Rectal smooth muscle tissue (tissue), 1 donor: ENCODE data around the gene HOXC4.

ENCODE experiments used
- H3K27ac ChIP-seq: one replicate; pipeline ENCODE4 v1.7.0; 2013; ENCODE audit warnings: low read depth, low read length, inconsistent platforms
- H3K27me3 ChIP-seq: one replicate; pipeline ENCODE4 v1.7.0; 2013; ENCODE audit warnings: low read length; ENCODE audit not compliant: control insufficient read depth, insufficient read depth
- H3K36me3 ChIP-seq: one replicate; pipeline ENCODE4 v1.7.0; 2013; ENCODE audit warnings: low read length; ENCODE audit not compliant: control insufficient read depth, insufficient read depth
- H3K4me1 ChIP-seq: one replicate; pipeline ENCODE4 v1.7.0; 2013; ENCODE audit warnings: low read length; ENCODE audit not compliant: control insufficient read depth, insufficient read depth
- H3K4me3 ChIP-seq: one replicate; pipeline ENCODE4 v1.7.0; 2013; ENCODE audit warnings: low read length
- H3K9ac ChIP-seq: one replicate; pipeline ENCODE4 v1.7.0; 2013; ENCODE audit warnings: low read length

The HOXC4 gene

GRCh38 chr12:54053751-54054741 lies at the start of gene HOXC4:
Gene HOXC4, plus strand, starts transcription at chr12:54053835. Its CDS starts 88 bp downstream, at chr12:54053923.
- Histone ChIP-seq H3K9ac (no peak within 1 kb of the TSS), H3K36me3 (no peaks in the 10 kb centered on the region), H3K27me3 (peaks cover 29% of the 10 kb centered on the region), H3K4me3 (peak within 1 kb of the TSS; percentile 68), H3K27ac (peak within 1 kb of the TSS; percentile 37), H3K4me1 (peaks cover 6% of the 10 kb centered on the region)

- Histone ChIP-seq H3K9ac (no peak overlapping the region), H3K4me1 (peaks cover under 1% of the 10 kb centered on the region)
Measured at GRCh38 chr12:54004063-54004840, 49.4 kb upstream of the HOXC4 start.

DNA sequence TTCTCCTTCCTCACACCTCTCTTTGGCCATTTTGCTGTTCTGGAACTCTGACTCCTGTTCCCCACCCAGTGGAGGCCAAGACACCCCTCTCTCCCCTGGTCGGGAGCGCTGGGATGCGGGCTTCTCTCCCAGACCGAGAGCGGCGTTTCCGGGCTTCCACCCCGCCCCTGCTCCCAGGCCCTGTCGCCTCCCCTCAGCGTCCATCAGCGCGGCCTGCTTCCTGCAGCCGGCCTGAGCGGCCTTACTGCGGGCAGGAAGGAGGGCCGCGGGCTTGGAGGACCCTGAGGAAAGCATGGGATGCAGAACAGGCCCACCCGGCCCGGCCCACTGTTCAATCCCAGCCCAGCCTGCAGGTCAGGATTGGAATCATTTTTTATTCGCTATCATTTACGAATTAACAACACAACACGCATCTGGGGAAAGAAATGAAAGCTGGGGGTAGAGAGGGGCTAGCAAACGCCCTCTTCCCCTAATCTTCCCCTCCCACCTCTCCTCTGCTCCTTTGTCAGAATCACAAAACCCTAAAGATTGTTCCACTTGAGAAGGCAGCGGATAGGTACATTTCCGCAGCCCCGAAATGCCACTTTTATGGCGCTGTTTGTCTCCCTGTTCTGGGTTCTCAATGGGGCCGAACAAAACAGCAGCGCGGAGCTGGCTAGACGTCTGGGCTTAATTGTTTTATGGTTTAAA lies 48.6 kb upstream of the HOXC4 start:
- Histone ChIP-seq H3K36me3 (no peaks in the 10 kb centered on the region), H3K27me3 (peaks cover 74% of the 10 kb centered on the region), H3K4me1 (peaks cover 3% of the 10 kb centered on the region), H3K27ac (no peak overlapping the region), H3K9ac (no peak overlapping the region), H3K4me3 (no peak overlapping the region)

More at GRCh38 chr12:54004063-54004840, 49.4 kb upstream of the HOXC4 start:
- Histone ChIP-seq H3K27me3 (peaks cover 71% of the 10 kb centered on the region), H3K36me3 (no peaks in the 10 kb centered on the region), H3K4me3 (no peak overlapping the region), H3K27ac (no peak overlapping the region)

DNA sequence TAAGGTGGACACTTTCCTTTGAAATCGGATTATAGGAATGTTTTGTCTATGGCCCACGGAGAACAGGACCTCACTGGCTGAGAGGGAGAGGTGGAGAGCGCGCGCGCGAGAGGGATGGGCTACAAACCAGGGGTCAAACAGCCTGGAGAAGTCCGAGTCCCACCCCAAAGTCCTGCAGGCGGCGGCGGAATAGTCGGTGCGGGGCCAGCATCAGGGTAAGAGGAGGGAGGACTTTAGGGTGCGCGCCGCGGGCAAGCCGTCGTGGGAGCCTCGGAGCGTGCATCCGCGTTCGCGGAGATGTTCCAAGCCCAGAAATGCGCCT lies 48.1 kb upstream of the HOXC4 start:
- peaks cover 75% of the 10 kb centered on the region for H3K27me3 ChIP-seq
- H3K4me3 ChIP-seq = no peak overlapping the region
- H3K9ac ChIP-seq = no peak overlapping the region
- no peaks in the 10 kb centered on the region for H3K36me3 ChIP-seq
- H3K27ac ChIP-seq = no peak overlapping the region
- H3K4me1 ChIP-seq = peaks cover 3% of the 10 kb centered on the region

DNA sequence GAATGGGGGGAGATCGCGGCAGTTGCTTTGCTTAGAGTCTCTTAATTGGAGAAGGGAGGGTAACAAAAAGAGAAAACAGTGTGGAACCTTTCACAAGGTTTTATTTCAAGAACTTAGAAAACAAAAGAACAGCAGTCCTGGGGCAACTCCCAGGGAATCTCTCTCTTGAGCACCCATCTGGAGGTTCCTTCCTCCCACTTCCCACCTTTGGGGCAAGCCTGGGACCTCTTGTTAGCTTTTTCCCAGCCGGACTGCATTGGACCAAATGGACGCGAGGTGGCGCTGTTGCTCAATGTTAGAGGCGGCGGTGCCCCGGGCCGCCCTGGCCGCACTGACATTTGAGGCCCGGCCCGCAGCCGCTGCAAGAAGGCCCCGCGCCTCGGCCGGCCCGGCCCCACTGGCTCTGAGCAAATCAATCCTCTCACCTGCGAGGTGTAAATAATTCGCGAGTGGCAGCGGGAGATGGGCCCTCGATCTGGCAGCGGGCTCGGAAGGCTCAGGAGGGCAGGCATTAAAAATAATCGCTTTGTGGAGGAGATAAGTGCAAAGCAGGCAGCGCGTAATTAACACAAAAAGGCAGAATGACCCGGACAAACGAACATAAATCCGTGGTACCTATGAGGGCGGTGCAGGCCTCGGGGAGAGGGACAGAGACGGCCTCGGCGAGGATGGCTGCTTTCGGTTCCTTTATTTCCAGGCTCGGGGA lies 47.6 kb upstream of the HOXC4 start:
- Histone ChIP-seq H3K4me1 (peaks cover 3% of the 10 kb centered on the region), H3K27me3 (peaks cover 75% of the 10 kb centered on the region), H3K27ac (no peak overlapping the region), H3K9ac (no peak overlapping the region), H3K4me3 (peak overlapping the region; percentile 39), H3K36me3 (no peaks in the 10 kb centered on the region)

DNA sequence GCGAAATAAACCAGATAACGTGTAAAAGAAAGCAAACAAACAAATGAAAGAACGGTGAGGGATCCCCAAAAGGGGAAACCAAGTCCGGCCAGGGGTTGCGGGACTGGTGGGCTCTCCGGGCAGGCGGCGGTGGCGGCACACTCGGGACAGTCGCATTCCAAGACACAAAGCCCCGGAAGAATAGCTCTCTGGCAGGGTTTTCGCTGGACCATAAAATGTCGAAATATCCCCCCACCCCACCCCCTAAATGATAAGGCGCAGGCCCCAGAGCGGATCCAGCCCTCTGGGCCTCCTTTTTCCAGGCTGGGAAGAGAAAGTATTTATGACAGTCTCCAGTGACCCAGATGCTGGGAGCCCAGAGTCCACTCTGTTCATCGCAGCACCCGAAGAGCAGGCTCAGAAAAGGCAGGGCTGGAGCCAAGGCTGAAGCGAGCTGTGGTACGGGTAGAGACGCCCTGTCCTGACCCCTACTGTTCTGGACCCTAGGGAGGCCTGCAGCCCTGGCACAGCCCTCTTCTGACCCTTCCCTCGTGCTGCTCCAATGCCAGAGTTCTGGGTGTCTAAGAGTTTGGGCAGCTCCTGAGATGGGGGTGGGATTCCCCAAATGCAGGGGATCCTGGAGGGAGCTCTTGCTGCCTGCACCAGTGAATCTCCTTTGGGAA lies 46.9 kb upstream of the HOXC4 start:
- peaks cover 72% of the 10 kb centered on the region for H3K27me3 ChIP-seq
- no peak overlapping the region for H3K27ac ChIP-seq
- H3K9ac ChIP-seq = no peak overlapping the region
- H3K4me1 ChIP-seq = peaks cover 3% of the 10 kb centered on the region
- H3K36me3 ChIP-seq = no peaks in the 10 kb centered on the region
- H3K4me3 ChIP-seq = peak overlapping the region; percentile 39

DNA sequence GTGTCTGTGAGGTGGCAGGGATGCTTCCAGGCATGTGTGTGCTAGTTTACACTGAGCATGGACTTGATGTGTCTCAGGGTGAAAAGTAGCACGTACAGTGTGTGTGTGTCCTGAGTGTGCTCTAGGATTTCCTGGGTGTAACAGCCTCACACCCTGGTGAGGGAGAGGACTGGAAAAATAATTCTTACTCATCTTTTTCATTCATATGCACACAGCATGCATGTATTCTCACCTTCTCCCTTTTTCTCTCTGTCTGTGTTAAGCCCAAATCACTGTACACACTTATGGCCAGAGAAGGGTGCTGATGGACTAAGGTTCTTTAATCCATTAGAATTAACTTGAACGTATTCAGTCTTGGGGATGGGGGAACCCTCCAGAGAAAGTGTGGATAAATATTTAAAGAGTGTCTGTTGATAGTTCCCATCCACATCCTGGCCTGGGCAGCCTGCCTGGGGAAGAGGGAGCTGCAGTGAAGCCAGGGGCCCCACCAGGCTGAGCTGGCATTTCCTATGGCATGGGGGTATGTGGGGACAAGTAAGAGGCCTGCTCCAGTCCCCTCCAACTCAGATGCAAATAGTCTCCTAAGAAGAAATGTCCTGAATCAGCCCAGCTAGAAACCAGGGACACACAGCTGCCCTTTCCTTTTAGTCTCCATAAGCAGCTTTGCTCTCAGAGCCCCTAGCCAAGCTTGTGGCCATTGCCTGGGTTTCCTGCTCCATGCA lies 45.9 kb upstream of the HOXC4 start:
- Histone ChIP-seq H3K4me3 (no peak overlapping the region), H3K36me3 (no peaks in the 10 kb centered on the region), H3K9ac (no peak overlapping the region), H3K27ac (no peak overlapping the region), H3K4me1 (peaks cover 3% of the 10 kb centered on the region), H3K27me3 (peaks cover 66% of the 10 kb centered on the region)

DNA sequence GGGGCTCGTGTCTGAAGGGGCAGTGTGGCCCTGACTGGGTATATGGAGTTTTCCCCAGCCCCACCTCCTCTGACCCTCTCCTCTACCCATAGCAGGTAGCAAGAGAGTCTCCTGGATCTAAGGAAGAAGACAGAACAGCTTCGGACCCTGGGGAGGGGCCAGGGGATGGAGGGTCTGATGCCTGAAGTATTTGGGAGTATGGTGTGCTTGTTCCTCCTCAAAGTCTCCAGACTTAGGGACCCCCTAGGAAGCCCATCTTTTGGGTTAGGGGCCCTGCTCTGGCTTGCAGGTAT lies 45.4 kb upstream of the HOXC4 start:
- Histone ChIP-seq H3K27me3 (peaks cover 67% of the 10 kb centered on the region), H3K4me1 (peaks cover 3% of the 10 kb centered on the region), H3K4me3 (no peak overlapping the region), H3K9ac (no peak overlapping the region), H3K27ac (no peak overlapping the region), H3K36me3 (no peaks in the 10 kb centered on the region)

GRCh38 chr12:54009171-54010052 lies 44.2 kb upstream of the HOXC4 start:
- Histone ChIP-seq H3K27me3 (peaks cover 75% of the 10 kb centered on the region), H3K27ac (no peak overlapping the region), H3K4me3 (no peak overlapping the region), H3K4me1 (peaks cover 3% of the 10 kb centered on the region), H3K9ac (no peak overlapping the region), H3K36me3 (no peaks in the 10 kb centered on the region)

DNA sequence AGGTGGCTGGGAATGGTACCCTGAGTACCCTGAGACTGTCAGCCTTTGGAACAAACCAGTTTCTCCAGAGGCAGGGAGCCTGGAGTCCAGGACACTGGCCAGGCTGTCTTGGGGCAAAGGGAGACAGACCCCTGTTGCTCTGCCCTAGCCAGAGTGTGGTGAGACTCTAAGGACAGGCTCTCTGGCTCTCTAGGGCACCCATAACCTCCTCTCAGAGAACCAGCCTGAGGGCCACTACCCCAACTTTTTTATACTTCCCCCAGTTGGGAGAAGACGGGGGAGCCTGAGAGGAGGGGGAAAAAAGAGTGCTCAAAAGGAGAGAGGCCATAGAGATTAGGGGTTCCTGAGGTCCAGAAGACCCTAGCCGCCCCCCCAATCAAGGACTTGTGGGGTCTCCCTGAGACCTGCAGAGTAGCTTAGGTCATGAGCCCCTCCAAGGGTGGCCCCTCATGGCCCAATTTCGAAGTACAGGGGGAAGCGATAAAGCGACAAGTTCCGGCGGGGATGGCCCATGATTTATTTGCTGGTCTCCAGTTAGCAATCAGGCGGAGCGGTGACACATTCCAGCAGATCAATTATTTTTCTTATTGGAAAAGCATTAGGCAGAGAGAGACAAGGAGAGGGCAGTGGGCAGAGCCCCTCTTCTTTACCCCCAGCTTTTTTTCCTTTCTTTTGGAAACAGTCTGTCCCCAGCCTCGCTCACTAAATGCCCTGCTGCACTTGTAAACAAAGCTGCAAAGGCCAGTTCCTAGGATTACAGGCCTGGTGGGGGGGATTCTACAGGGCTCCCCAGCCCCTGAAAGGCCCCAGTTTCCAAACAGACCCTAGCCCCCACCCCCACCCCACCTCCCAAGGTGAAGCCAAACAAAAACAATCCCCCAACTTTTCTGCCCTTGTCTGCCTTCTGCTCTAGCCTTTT lies 43.3 kb upstream of the HOXC4 start:
- Histone ChIP-seq H3K27me3 (peaks cover 74% of the 10 kb centered on the region), H3K36me3 (no peaks in the 10 kb centered on the region), H3K4me1 (peaks cover 3% of the 10 kb centered on the region), H3K9ac (no peak overlapping the region), H3K27ac (no peak overlapping the region), H3K4me3 (no peak overlapping the region)
